Stimulated activated CD8-positive, alpha-beta memory T cell treated with anti-CD3 and anti-CD28 coated beads, Interleukin-15, amount 100 ng/mL, for 48 hours (primary cell): Measurements from ENCODE around the gene GEN1.

Experiments
- DNase-seq, 2 donors: peaks; one replicate each; pipeline ENCODE4 v3.0.0-alpha.2; 2020; ENCODE audit warnings: low read depth in 2 of 2

The GEN1 gene

DNA sequence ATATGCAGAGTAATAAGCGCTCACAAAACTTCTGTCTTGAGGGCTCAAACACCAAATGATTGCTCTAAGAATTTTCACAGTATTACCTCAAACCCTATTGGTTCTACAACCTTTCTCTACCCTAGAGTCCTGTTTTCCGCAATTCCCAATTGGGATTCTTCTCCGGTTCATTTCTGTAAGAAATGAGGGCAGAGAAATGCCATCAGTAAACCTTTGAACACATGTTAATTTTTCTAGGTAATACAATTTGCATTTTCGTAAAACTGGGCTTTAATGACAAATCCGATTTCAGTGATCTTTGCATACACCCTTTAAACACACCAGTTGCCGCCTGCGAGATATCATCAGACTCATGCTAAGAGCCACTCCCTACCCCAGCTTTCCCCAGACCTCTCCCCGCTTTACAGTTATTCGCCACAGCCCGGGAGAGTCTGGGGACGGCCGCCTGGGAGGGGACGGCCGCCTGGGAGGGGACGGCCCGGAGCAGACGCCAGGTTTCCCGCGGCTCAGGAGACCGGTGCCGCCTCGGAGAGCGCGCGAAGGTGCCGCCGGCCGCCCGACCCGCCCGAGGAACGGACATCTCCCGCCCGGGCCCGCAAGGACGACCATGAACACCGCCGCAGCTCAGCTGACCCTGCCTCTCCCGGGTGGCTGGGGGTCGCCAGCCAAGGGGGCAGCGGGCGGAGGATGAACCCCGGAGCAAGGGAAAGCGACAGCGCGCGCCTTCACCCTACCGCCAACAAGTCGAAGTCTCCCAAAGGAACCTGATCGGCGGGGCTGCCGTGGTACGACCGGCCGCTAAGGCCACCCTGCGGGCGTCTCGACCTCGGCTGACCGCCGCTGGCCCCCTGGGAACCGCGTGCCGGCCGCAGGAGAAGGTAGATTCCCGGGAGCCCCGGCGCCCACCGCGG, 791 bp upstream of the GEN1 start:
- peak; percentile 25 to 34 for DNase-seq

DNA sequence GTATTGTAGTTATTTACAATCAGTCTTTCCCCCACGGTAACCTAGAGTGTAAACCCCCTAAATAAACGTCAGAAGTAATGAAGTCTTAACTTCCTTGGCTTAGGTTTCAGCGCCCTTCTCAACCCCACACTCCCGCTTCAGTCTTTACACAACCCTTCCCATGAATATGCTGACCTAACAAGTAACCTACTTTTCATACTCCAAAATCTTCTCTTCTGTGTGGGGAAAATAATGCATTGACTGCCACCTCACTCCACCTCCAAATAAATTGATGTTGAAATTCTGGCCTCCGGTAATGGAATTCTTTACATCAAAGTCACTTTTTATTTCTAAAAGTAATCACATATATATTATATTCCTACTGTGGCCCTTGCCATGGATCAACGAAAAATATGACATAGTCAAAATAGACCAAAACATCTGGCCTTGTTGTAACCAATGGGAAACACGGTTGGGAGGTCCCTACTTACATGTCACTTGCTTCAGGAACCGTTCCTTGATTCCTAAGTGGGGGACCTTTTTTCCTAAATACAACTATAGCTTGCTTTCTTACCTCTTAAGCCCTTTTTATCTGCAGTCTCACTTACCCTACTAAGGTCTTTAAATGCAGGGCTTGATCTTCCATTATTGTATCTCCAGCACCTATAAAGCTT, 961 bp downstream of the GEN1 start:
- no peak for DNase-seq

GRCh38 chr2:17756668-17757067, 2.7 kb downstream of the GEN1 start:
- DNase-seq, result no peak

DNA sequence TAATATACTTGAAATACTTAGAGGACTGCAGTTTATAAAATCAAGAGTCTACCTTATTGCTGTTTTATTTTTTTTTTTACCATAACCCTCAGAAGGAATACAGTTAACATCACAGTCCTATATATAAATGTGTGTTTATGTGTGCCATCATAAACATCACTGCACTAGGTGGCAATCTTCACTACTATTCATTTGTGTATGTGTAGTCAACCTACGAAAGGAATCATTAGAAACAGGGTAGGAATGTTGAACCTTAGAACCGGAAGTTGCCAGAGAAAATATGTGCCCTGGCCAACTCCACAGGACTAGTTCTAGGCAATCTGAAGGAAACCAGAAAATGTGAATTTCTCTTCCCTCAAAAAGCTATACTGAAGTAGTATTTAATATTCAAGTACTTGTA, 3.4 kb downstream of the GEN1 start:
- no peak for DNase-seq

DNA sequence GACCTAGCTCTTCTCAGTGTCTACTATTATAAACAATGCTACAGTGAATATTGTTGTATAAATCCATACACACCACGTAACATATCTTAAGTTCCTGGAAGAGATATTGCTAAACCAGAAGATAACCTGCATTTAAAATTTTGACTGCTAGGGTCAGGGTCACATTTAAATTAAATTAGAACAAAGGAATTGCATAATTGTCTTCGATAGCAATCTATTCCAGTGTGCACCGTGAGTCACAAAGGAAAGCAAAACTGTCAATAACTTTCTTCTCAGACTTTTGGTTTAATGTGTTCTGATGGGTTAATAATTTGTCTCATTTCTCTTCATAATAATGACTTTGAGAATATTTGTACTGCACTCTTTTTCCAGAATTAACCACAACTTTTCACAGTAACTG, 4.2 kb downstream of the GEN1 start:
- no peak for DNase-seq

DNA sequence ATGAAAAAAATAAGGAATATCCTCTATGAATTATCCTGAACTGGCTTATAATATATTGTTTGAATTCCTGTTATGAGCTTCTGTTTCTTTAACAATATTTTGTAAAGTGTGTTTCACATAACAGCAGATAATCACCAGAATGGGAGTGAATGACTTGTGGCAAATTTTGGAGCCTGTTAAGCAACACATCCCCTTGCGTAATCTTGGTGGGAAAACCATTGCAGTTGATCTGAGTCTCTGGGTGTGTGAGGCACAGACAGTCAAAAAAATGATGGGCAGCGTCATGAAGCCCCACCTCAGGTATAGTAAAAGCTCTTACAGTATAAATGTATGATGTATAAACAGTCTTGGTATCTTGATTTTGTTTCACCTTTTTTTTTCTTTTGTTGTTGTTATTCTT, 5.9 kb downstream of the GEN1 start:
- DNase-seq, result no peak

DNA sequence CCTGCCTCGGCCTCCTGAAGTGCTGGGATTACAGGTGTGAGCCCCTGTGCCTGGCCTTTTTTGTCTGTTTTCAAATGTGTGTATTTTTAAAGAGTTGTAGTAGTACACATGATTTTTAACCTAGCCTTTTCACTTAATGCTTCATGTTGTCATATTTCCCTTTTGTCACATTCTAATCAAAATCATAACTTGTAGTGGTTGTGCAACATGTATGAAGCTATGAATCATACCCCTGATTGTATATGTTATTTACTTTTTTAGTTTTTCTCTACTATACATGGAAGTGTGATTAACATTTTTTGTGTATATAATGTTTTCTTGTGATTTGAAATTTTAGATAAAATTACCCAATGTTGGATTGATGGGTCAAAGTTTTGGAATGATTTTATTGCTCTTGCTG, 8.5 kb downstream of the GEN1 start:
- DNase-seq, result no peak

DNA sequence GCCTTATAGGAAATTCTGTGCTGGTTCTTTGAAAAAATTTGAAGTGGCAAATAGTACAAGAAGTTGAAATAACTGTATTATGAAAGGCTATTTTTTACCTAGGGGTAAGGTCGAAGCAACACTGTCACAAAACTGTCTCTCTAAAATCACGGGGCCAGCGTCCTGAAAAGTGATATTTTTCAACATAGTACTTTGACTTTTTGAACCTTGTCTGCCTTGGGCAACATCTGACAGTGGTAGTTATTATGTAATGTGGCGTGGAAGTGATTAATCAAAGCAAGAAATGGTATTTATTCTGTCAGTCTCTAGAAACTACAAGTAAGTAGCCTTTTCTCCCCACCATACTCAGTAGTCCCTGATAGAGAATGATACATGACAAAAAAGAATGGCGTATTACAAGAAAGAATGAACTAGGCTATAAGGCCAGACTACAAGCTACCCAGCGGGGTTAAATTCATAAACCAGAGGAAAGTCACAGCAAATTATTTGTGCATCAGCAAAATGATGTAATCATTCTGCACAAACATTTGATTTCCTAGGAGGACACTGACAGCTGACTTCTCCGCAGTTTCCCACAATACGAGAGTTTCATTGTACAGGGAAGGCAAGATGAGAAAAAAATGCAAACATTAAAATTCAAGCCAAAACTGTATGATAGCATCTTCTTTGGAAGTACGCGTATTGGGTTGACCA, 9.8 kb downstream of the GEN1 start:
- no peak for DNase-seq

DNA sequence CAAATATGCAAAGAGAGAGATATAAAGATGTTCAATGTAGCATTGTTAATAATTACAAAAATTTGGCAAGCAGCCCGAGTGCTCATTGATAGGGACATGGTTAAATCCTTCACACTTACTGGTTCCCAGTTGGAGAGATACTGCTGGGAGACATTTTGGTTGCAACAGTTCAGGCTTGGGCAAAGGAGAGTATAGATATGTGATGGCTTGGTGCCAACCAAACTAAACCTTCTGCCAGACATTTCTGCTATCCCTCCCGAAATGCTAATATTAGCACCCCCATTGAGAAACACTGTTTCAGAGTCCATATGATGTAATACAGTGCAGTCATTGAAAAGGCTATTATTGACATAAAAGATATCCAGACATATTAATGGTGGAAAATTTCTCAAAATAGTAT, 11.5 kb downstream of the GEN1 start:
- DNase-seq, result no peak

- DNase-seq, result no peak
Observed at GRCh38 chr2:17768894-17769293, 15.0 kb downstream of the GEN1 start.

DNA sequence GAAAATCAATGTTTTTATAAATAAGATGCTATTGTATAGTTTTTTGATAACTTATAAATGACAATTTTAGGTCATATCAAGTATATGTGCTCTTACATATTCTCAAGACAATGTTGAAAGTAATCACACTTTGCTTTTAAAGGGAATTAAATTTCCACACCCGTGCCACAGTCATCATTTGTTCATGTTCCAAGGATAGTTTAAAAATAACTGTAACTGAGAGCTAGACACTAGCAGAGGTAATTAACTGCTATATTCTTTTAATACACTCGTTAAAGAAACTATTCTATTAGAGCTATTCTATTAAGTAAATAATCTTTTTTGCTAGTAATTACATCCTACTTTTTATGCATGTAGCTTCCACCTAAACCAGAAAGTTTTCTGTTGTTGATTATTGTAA, 18.0 kb downstream of the GEN1 start:
- DNase-seq, result no peak

DNA sequence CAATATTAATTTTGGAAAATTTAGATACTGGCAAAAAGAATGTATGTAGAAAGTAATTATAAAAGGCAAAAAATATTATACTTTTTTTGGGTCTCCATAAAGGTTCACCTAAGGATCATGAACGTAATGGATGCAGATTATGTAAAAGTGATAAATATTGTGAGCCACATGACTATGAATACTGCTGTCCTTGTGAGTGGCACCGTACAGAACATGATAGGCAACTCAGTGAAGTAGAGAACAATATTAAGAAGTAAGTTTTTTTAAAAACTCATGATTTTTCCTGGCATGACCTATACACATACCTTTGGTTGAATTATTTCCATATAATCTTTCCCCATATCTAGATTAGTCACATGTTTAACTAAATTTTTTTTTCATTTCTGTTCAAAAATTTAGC, 18.6 kb downstream of the GEN1 start:
- DNase-seq, result no peak

- no peak for DNase-seq
Observed at GRCh38 chr2:17780546-17780945, 26.6 kb downstream of the GEN1 start.

- DNase-seq, result no peak
Observed at GRCh38 chr2:17781482-17781881, 27.5 kb downstream of the GEN1 start.

- no peak for DNase-seq
Observed at GRCh38 chr2:17786727-17787126, 32.8 kb downstream of the GEN1 start.

DNA sequence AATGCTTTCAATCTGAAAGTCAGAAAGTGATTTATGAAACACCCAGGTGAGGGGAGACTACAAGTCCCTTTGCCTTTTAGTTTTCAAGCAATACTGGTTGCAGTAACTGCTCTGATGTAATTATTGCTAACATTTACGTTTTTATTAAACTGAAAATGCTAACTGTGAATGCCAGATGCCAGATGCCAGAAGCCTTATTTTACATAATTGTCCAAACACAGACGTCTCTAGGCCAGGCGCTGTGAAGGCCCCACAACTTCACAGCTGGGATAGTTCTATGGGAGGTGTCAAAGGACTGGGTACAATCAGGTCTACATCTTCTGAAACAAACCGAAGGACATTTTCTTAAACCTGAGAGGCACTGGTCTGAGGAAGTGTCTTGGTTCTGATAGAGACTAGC, 34.8 kb downstream of the GEN1 start:
- no peak for DNase-seq

DNA sequence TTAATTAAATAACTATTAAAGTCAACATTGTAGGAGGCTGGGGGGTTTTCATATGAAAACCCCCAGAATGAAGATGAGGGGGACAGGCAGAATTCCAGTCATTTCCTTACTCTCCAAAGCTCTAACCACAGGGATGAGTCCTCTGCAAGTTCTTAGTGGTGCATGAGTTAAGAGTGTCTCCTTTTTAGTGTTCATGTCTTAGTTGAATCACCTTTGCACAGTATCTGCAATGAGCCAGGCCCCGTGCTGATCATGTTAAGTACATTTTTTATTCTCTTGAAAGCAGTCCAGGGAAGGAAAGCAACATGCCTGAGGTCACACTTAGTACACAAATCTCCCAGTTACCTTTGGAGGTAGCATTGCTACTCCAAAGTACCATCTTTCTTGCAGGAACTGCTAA, 36.6 kb downstream of the GEN1 start:
- no peak for DNase-seq

DNA sequence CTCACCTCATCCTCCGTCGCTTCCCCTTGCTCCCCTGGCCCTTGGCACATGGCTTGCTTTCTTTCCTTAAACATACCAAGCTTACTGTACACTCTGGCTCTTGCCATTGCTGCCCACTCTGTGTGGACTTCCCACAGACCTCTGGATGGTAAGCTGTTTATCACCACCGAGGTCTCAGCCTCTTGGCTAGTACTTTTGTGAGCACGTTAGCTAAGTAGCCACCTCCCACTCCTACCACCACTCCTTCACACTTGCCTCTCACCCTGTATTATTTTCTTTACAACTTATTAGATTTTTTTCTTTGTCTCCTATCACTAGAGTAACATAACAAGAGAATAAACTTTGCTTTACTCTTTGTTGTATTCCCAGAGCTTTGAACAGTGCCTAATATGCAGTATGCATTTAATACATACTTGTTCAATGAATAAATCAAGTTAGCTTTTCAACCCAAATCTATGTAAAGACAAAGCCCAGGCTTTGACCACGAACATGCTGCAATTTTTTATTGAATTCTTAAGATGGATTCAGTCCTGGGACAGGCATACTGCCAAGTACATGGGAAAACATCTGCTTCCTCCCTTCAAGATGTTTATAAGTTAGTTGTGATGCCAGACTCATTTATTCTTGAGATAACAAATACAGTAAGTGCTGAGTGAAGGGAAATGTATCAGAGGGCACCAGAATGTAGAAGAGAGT, 37.3 kb downstream of the GEN1 start:
- DNase-seq, result no peak

DNA sequence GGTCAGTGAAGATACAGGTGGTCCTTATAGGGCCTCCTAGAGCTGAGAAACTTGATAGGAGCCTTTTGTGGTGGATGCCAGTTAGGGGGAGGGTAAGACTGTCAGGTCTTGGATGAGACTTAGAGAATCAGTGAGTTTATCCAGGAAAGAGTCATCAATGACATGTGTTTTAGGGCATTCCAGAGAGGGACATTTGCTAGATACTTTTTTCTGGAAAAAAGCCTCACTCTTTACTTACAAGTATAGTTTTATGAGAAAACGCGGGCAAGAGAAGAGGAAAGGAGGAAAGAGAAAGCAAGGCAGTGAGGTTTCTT, 37.8 kb downstream of the GEN1 start:
- no peak for DNase-seq

DNA sequence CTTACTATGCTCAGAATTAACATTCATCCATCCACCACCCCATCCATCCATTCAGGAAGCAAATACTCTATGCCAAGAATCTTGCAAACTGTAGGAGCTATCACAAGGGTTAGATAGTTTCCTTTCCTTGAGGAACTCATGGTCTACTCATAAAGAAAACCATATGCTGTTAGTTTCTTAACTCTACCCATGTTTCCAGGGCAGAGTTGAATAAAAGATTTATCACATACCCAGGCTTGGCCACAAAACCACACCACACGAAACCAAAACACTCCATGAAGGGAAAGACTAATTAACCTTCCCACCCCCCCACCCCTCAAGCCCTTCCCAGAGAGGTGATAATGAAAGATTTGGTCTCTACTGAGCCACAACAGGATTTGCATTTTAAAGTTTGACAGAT, 38.6 kb downstream of the GEN1 start:
- DNase-seq, result no peak

GRCh38 chr2:17793296-17793695, 39.4 kb downstream of the GEN1 start:
- no peak for DNase-seq

- no peak for DNase-seq
Observed at GRCh38 chr2:17793803-17794354, 39.9 kb downstream of the GEN1 start.
